HepG2 (cell line): Measurements from ENCODE around the gene PRPF38A. TPM values are rescaled to one million over a fixed set of nuclear protein-coding genes. Genes with fewer than 3 reads are reported as not detected.

Source experiments
- ATAC-seq: fragments of 200-7000 bp; cut with Tn5 transposase; 3 replicates; pipeline ENCODE4 v1.9.1; 2020; ENCODE audit warnings: mild to moderate bottlenecking, moderate library complexity
- BruUV-seq: library from RNA; stranded (reverse); fragments of 400-500 nt; replicated peaks from 2 replicates; lab custom pipeline; 2021; lab: Mats Ljungman, UMichigan
- CTCF ChIA-PET: fragments of 300-600 bp; formaldehyde crosslinking; extraction: SDS; loops from one replicate; lab custom pipeline; 2021; ENCODE audit warnings: low total read pairs, inconsistent platforms, low intra/inter-chr PET ratio; lab: Yijun Ruan, JAX
- POLR2A ChIA-PET: fragments of 350-600 bp; sonication (Branson Sonifier 250); formaldehyde crosslinking; loops from one replicate; lab custom pipeline; 2020; ENCODE audit warnings: antibody characterized with exemption, inconsistent platforms; lab: Yijun Ruan, JAX
- DNase-seq: peaks from one replicate; pipeline ENCODE4 v3.0.0-alpha.2; 2015; ENCODE audit warnings: low spot score
- FAIRE-seq: peaks from 3 replicates; lab custom pipeline; 2011; peaks lifted over from hg19 to GRCh38; lab: Jason Lieb, UNC
- H2AFZ ChIP-seq: one replicate; pipeline ENCODE4 v1.6.1; 2011; ENCODE audit warnings: low read length, inconsistent platforms
- H3K27ac ChIP-seq: fragments of 300-600 bp; 3 replicates; pipeline ENCODE4 v1.8.0; 2011; ENCODE audit warnings: mixed run types, mild to moderate bottlenecking, mixed read lengths, low read length, inconsistent platforms; ENCODE audit not compliant: insufficient read depth; ENCODE audit errors: extremely low read length
- H3K27me3 ChIP-seq, 2 experiments: fragments of 200-600 bp in 1 of 2; 2 replicates in 1 of 2; 3 replicates in 1 of 2; pipeline versions ENCODE4 v1.6.0 to v1.8.0; 2011; ENCODE audit warnings: low read length in 2 of 2, mild to moderate bottlenecking in 2 of 2, moderate library complexity in 2 of 2, inconsistent platforms in 1 of 2; ENCODE audit not compliant: insufficient read depth in 2 of 2, control insufficient read depth in 1 of 2
- H3K36me3 ChIP-seq, 2 experiments: fragments of 200-600 bp in 1 of 2; replicated peaks in 1 of 2; 2 replicates in 1 of 2; 3 replicates in 1 of 2; pipeline versions ENCODE4 v1.5.1 to v1.8.0; 2011; ENCODE audit warnings: low read length in 2 of 2, inconsistent platforms in 1 of 2; ENCODE audit not compliant: insufficient read depth in 2 of 2, control insufficient read depth in 1 of 2
- H3K4me1 ChIP-seq: 2 replicates; pipeline ENCODE4 v1.5.1; 2012; ENCODE audit warnings: low read length, inconsistent platforms; ENCODE audit not compliant: insufficient read depth
- H3K4me2 ChIP-seq: 2 replicates; pipeline ENCODE4 v1.6.0; 2011; ENCODE audit warnings: low read depth, low read length, inconsistent platforms
- H3K4me3 ChIP-seq, 3 experiments: fragments of 200-600 bp in 1 of 3; sonication (generic), shearing (Covaris generic) in 1 of 3; replicated peaks in 1 of 3; 2 replicates each; pipeline ENCODE4 v1.5.1; 2011 to 2016; ENCODE audit warnings: low read length in 3 of 3, inconsistent platforms in 2 of 3, low read depth in 2 of 3, mild to moderate bottlenecking in 2 of 3, control low read depth in 1 of 3, mixed read lengths in 1 of 3; ENCODE audit not compliant: insufficient read depth in 1 of 3
- H3K79me2 ChIP-seq: one replicate; pipeline ENCODE4 v1.6.1; 2011; ENCODE audit warnings: low read length, inconsistent platforms; ENCODE audit not compliant: insufficient read depth
- H3K9ac ChIP-seq: 2 replicates; pipeline ENCODE4 v1.6.0; 2011; ENCODE audit warnings: mild to moderate bottlenecking, low read depth, low read length, inconsistent platforms; ENCODE audit not compliant: insufficient read depth
- H3K9me3 ChIP-seq: 2 replicates; pipeline ENCODE4 v1.5.1; 2012; ENCODE audit warnings: mild to moderate bottlenecking, low read length
- H4K20me1 ChIP-seq: 2 replicates; pipeline ENCODE4 v1.6.0; 2011; ENCODE audit warnings: inconsistent platforms, mild to moderate bottlenecking, low read length, moderate library complexity; ENCODE audit not compliant: insufficient read depth
- BHLHE40 ChIP-seq: IDR thresholded peaks from 2 replicates; pipeline ENCODE4 v1.6.1; 2011; ENCODE audit warnings: low read length, improper control_type of control experiment
- CEBPB ChIP-seq: IDR thresholded peaks from 2 replicates; pipeline ENCODE4 v1.6.1; 2011; ENCODE audit warnings: low read depth, low read length, improper control_type of control experiment, borderline replicate concordance
- HMGXB4 ChIP-seq, 2 experiments: sonication (generic) in 1 of 2; formaldehyde crosslinking in 1 of 2; IDR thresholded peaks; 2 replicates each; pipeline versions ENCODE4 v1.4.0 to v1.6.1; 2018 to 2020; ENCODE audit warnings: missing genetic modification reagents in 2 of 2, borderline replicate concordance in 1 of 2, low read depth in 1 of 2, mild to moderate bottlenecking in 1 of 2, missing biosample characterization in 1 of 2
- HNRNPLL ChIP-seq: fragments of 200-400 bp; formaldehyde crosslinking; IDR thresholded peaks from 2 replicates; pipeline ENCODE4 v1.6.1; 2017; ENCODE audit warnings: mild to moderate bottlenecking, low read depth, low read length; ENCODE audit not compliant: poor library complexity, severe bottlenecking
- MLX ChIP-seq: IDR thresholded peaks from 2 replicates; pipeline ENCODE4 v1.6.1; 2016
- NR2C2 ChIP-seq: sonication (generic); formaldehyde crosslinking; IDR thresholded peaks from 2 replicates; pipeline ENCODE4 v1.4.0; 2020; ENCODE audit warnings: missing genetic modification reagents, mild to moderate bottlenecking, moderate library complexity, borderline replicate concordance
- RBM22 ChIP-seq: fragments of 200-400 bp; formaldehyde crosslinking; optimal IDR thresholded peaks from 2 replicates; pipeline ENCODE3; 2017; ENCODE audit warnings: mild to moderate bottlenecking, low read length, moderate library complexity
- SKIL ChIP-seq: sonication (generic); formaldehyde crosslinking; IDR thresholded peaks from 2 replicates; pipeline ENCODE4 v1.8.0; 2022; ENCODE audit warnings: missing genetic modification reagents, mild to moderate bottlenecking, moderate library complexity, borderline replicate concordance
- ZBTB25 ChIP-seq: IDR thresholded peaks from 2 replicates; pipeline ENCODE4 v1.6.1; 2018; ENCODE audit warnings: missing genetic modification reagents
- ZBTB33 ChIP-seq: sonication (generic); formaldehyde crosslinking; IDR thresholded peaks from 2 replicates; pipeline ENCODE4 v1.4.0; 2020; ENCODE audit warnings: missing genetic modification reagents
- ZNF275 ChIP-seq: sonication (generic); formaldehyde crosslinking; IDR thresholded peaks from 2 replicates; pipeline ENCODE4 v1.8.0; 2022; ENCODE audit warnings: missing genetic modification reagents, mild to moderate bottlenecking, inconsistent platforms, borderline replicate concordance
- ZNF562 ChIP-seq: sonication (generic); formaldehyde crosslinking; IDR thresholded peaks from 2 replicates; pipeline ENCODE4 v1.8.0; 2022; ENCODE audit warnings: missing genetic modification reagents, borderline replicate concordance
- ZNF766 ChIP-seq: sonication (generic); formaldehyde crosslinking; IDR thresholded peaks from 2 replicates; pipeline ENCODE4 v1.5.0; 2020; ENCODE audit warnings: missing genetic modification reagents, borderline replicate concordance
- ZSCAN30 ChIP-seq: sonication (generic); formaldehyde crosslinking; IDR thresholded peaks from 2 replicates; pipeline ENCODE4 v1.5.0; 2020; ENCODE audit warnings: mild to moderate bottlenecking, missing genetic modification reagents
- WGBS: methylation state at CpG from one replicate; pipeline ENCODE4 v1.1.6; 2017; ENCODE audit warnings: low lambda C conversion rate; 5-methylcytosine and 5-hydroxymethylcytosine counted together
- in situ Hi-C: cut with HindIII; loops from 2 replicates; pipeline ENCODE4 v1.10.0; 2017; ENCODE audit warnings: low pct_unique_long_range_greater_than_20kb; ENCODE audit not compliant: extremely low pct_ligation_motif_present
- intact Hi-C: fragments of 100-400 bp; cut with micrococcal nuclease; formaldehyde crosslinking; loops from one replicate; pipeline ENCODE4 v1.10.0; 2022; ENCODE audit not compliant: unreplicated experiment
- polyA plus RNA-seq, 8 experiments: library from polyadenylated mRNA; depleted of rRNA in 3 of 8; stranded (reverse) in 7 of 8; unstranded in 1 of 8; fragments of >200 nt; fragmentation: Illumina TruSeq in 4 of 8; extraction: Trizol in 4 of 8; gene quantifications; 2 replicates each; pipeline versions ENCODE4 v1.2.1 to v1.2.3, GENCODE V29; 2011 to 2016; ENCODE audit warnings: low read depth in 4 of 8, missing spikeins in 1 of 8, mixed read lengths in 1 of 8; ENCODE audit not compliant: insufficient read depth in 1 of 8
- total RNA-seq, 5 experiments: library from RNA; depleted of rRNA; stranded (reverse); fragments of >200 nt; fragmentation: Illumina TruSeq; extraction: Trizol; gene quantifications; 2 replicates each; pipeline ENCODE4 v1.2.3, GENCODE V29; 2016; ENCODE audit warnings: low read depth in 1 of 5

The PRPF38A gene
- total and polyA plus RNA-seq, 2 of the 13 experiments (the other 11 are each of a cell fraction or from before 2014, with no cell fraction given), result 18.3 to 45.5 TPM

- Histone ChIP-seq H3K79me2 (peaks cover 14% of the 10 kb centered on the region), H3K4me2 (peak overlapping the region; percentile 82), H2AFZ (peak overlapping the region; percentile 93), H3K9ac (peak overlapping the region; percentile 66), H3K27me3 (no peaks in the 10 kb centered on the region; a peak in 1 of 5 replicates), H3K27ac (peak overlapping the region; percentile 83), H3K36me3 (peaks cover 6 to 16% of the 10 kb centered on the region in 2 experiments; a peak in 4 of 5 replicates), H3K9me3 (no peaks in the 10 kb centered on the region), H4K20me1 (no peaks in the 10 kb centered on the region), H3K4me1 (peaks cover 45% of the 10 kb centered on the region), H3K4me3 (peak overlapping the region; percentile 56 to 98 (median 72))
- BruUV-seq, result no TSS peak
- intact Hi-C loops (loop anchor here (1.0 kb wide), 1 partner anchor 38 kb away; the partner anchor contains the start of genes ORC1 and PRPF38A), in situ Hi-C loops (no loop called here)
- ChIA-PET CTCF (no interaction called here), POLR2A (interaction anchor here (1.0 to 3.0 kb wide), 9 partner anchors 14 to 311 kb away, joined by 3 to 22 read pairs (median 3); partner anchors contain the start of genes ORC1, PRPF38A and TXNDC12)
- FAIRE-seq, result no peak
- no peak for DNase-seq
- WGBS, result 28% methylated on average over 6 of the region's 8 CpGs
- ATAC-seq, result peak; percentile 1; the same call in 2 of the 3 replicates
- TF ChIP-seq BHLHE40 (no peak), RBM22 (no peak), SKIL (CRISPR knock-in tag) (no peak), NR2C2 (CRISPR knock-in tag) (no peak), ZNF275 (CRISPR knock-in tag) (no peak), ZBTB33 (CRISPR knock-in tag) (no peak), HNRNPLL (peak; percentile 24), ZBTB25 (CRISPR knock-in tag) (no peak), MLX (CRISPR knock-in tag) (no peak), HMGXB4 (CRISPR knock-in tag; IDR thresholded peaks at IDR 0.05; ENCODE audit: borderline replicate concordance in 1 of 2, low read depth in 1 of 2) (no peak; a peak in 1 of 4 replicates), ZNF562 (no peak), CEBPB (no peak), ZNF766 (CRISPR knock-in tag) (no peak), ZSCAN30 (no peak)
Measured at GRCh38 chr1:52366517-52366827, 37.9 kb upstream of the PRPF38A start.
